Measurements from ENCODE around the gene ZNF777.
"Not testable (repeated sequence)": the region's sequence is repeated elsewhere in the genome, so short reads cannot be mapped to it uniquely, and the experiment has no call there.

Gene ZNF777

DNA sequence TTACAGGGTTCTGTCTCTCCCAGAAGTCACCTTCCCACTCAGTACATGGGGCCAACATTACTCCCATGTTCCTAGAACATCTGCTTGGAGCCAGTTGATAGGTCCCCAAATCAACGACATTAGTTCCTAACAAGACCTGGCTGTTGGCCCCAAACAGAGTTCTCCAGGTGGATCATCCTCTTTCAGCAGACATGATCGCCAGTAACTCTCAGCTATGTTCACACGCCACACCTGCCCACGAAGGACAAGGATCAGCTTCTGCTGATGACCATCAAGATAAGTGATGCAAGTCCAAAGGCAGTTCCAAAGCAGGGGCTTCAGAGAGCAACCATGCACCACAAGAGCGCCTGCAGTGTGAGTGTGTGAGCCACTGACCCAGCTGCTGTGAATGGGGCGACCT is 11.0 kb downstream of the ZNF777 start:
- no peak for DNase-seq

GRCh38 chr7:149448961-149449360 is 11.9 kb downstream of the ZNF777 start:
- DNase-seq = no peak

- DNase-seq = not testable (repeated sequence)
Observed at GRCh38 chr7:149446026-149446425, 14.8 kb downstream of the ZNF777 start.

DNA sequence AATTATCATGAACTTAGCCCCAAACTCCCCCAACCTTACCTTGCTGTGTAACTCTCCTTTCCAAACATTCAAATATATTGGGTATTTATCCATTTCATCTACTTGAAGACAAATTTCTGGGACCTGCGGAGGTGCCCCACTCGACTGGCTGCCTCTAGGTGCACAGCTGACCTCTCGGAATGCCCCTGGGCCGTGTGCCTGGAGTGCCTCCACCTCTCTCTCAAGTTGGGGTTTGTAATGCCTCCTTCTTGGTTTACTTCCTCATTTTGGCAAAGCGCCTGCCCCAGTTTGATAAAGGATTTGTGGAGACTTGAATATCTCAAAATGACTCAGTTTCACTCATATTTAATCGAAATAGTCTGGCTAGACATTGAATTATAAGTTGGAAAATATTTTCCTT is 16.6 kb downstream of the ZNF777 start:
- DNase-seq = no peak

DNA sequence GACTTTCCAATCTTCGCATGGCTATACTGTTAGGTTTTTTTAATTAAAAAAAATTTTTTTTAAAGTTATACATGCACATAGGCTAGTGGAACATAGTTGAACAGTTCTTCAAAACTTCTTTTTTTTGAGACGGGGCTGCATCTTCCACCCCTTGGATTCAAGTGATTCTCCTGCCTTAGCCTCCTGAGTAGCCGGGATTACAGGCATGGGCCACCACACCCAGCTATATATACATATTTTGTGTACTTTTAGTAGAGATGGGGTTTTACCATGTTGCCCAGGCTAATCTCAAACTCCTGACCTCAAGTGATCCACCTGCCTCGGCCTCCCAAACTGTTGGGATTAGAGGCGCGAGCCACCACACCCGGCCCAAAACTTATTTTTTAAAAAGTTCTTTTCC is 17.3 kb downstream of the ZNF777 start:
- no peak for DNase-seq

DNA sequence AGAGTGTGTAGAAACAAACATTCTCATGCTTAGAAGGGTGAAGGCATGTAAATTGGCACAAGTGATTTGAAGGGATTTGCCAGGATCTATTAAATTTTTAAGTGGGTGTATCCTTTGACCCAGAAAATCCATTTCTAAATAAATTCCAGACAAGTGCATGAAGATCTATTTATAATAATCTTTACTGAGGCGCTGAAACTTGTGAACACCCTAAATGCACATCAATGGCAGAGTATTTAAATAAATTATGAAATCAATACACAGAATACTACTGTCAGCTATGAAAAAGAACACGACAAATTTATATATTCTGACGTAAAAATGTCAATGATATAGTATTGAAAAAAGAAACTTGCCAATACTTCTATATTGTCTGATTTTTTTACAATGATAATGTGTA is 17.9 kb downstream of the ZNF777 start:
- DNase-seq = no peak

- no peak for DNase-seq
Observed at GRCh38 chr7:149440222-149440621, 20.6 kb downstream of the ZNF777 start.

DNA sequence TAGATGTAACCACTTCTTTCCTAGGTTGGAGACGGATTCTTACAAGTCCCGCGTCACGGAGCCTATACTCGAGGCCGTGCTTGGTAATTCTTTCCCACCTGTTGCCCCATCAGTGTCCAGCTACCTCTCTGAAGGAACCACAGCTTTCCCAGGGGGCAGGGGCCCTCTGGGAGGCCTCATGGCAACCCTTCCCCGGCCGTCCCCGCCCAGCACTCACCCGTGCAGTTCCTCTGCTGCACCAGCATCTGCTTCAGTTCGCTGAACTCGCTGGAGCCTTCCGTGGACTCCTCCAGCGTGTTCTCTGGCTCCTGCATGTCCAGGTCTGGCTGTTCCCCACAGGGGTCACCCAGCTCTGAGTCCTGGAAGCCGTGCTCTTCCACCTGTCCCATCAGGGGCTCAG is 24.5 kb downstream of the ZNF777 start:
- DNase-seq = no peak

- no peak for DNase-seq
Observed at GRCh38 chr7:149433124-149433523, 27.7 kb downstream of the ZNF777 start.

- DNase-seq = no peak
Observed at GRCh38 chr7:149432121-149432691, 28.7 kb downstream of the ZNF777 start.

- no peak for DNase-seq
Observed at GRCh38 chr7:149431486-149432120, 29.3 kb downstream of the ZNF777 start.

DNA sequence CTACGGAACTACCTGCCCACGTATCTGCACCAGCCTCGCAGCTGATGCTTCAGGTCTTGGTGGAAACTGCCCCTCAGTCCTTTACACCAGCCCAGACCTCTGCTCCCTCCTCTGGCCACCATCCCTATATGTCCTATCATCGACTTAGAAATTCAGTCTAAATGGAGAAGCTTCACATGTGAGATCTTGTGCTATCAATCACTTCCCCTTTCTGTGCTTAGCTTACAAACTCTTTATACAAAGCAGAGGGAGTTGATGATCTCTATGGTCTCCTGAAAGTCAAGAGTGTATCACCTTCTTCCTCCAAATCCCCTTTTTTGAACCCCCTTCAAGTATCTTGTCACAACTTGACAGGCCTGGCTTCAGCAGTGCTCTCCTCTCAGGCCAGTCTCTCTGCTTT is 30.7 kb downstream of the ZNF777 start:
- no peak for DNase-seq

DNA sequence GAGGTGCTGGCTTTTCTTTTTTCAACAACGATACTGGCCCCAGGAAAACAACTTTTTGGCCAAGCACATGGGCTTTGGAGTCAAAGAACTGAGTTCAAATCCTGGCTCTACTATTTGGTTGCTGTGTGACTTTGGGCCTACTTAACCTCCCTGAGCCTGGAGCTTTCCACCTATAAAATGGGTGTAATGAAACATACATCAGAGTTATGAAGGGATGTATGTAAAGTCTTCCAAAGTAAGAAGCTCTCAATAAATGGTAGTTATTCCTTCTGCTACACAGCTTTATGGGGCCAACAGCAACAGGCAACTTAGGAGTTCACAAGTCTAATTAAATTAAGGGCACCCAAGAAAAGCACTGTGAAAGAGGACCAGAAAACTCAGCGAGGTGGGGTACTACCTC is 33.0 kb downstream of the ZNF777 start:
- no peak for DNase-seq

GRCh38 chr7:149427096-149427680 is 33.7 kb downstream of the ZNF777 start:
- DNase-seq = no peak

- no peak for DNase-seq
Observed at GRCh38 chr7:149423449-149424110, 37.3 kb downstream of the ZNF777 start.

DNA sequence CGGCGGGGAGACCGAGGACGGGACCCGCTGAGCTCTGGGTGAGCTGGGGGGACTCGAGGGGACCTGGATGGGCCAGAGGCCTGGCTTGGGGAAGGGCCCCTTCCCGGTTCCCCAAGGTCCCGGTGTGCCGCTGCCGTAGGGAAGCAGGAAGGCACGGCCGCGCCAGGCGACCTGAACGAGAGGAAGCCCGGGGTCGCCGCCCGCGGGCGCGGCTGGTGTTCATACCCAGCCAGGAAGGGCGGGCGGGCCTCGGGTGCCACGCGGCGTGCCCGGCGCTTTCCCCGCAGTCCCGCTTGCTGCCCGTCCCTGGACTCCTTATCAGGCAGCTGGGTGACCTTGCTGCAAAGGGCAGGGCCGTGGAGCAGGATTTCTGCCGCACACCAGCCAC is 38.0 kb downstream of the ZNF777 start:
- peak; percentile 35 for DNase-seq

DNA sequence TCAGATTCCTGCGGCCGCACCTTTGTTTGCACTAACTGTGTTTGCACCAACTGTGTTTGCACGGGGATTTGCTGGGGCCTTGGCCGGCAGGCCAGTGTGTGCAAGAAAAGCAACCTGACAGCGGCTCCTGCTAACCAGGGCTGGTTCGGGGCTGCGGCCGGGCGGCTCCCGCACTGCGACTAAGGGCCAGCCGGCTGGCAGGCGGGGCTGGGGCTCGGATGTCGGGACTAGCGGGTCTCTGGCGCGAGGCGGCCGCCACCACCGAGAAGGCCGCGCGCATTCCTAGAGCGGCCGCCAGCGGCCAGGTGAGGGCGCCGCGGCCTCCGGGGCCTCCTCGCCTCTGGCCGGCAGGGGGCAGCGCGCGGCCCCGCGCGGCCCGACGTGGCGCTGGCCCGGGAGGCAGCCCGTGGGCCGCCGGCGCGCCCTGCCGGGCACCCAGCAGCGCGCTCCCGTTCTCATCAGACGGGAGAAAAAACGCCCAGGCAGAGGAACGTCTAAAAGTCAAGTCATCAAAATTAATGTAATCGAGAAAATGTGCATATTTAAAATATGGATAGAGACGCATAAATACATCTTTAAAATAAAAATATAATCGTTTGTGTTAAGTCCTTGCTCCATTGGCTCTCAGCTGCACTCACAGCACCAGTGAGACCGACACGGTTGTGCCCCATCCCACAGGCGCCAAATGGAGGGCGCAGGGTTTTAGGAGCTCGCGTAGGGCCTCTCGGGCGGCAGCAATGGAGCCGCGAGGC is 38.5 kb downstream of the ZNF777 start:
- peak; percentile 70 for DNase-seq

GRCh38 chr7:149420006-149420405 is 40.9 kb downstream of the ZNF777 start:
- DNase-seq = no peak

DNA sequence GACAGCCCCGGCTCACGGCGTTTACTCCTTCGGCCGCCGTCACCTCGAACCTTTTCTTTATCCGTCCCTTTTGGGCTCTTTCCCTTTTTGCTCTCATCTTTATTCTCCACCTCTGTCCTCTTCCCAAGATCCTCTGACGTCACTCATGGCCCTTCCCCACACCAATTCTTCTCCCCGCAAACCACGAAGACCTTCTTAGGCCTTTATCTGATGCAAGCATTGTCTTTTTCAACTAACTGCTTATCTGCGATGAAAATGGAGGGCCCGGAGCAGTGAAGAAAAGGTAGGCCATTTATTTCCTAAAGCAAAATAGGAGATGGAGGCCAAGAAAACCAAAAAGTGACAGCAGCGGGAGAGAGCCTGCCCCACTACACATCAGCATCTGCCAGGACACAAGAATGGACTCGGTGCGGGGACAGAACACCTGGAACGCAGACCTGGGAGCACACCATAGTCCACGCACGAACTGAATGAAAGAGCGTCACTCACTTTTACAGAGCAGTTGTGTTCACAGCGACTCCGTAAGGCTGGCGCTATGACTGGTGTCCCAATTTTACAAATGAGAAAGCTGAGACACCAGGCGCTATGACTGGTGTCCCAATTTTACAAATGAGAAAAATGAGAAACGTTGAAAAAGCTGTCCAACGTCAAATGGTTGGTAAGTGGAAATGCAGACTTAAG is 45.3 kb downstream of the ZNF777 start:
- DNase-seq = no peak

GRCh38 chr7:149414745-149415390 is 46.0 kb downstream of the ZNF777 start:
- peak; percentile 14 for DNase-seq

GRCh38 chr7:149414171-149414570 is 46.7 kb downstream of the ZNF777 start:
- DNase-seq = no peak

GRCh38 chr7:149413083-149413482 is 47.8 kb downstream of the ZNF777 start:
- DNase-seq = not testable (repeated sequence)
